G401.6 (cell line): ENCODE results near the gene EXD3.

ENCODE experiments used
- FAIRE-seq: peaks from 2 replicates; lab custom pipeline; 2012; peaks lifted over from hg19 to GRCh38; lab: Jason Lieb, UNC

Gene EXD3

DNA sequence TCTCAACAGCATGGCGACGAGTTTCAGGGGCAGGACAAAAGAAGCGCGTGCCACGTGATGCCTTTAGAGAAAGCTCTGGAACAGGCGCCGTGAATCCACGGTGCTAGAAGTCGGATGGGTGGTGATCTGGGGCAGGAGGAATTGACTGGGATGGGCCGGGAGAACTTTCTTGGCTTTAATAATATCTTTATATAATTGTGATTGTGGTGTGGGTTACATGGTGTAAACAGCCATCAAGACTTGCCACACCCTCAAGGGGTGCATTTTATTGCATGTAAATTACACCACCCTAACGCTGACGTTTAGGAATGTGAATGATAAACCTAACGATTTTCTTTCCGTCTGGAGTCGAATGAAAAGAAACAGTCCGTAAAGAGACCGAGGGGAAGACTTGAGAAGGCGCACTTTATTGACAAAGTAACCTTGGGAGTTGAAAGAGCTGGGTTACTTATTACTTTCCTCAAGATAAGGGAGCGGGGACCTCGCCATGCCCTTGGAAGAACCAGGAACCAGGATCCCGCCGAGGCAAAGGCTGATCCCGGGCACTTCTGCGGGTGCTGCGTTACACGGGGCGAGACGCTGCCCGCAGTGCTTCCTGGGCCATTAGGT, 129.4 kb downstream of the EXD3 start:
- no peak for FAIRE-seq

DNA sequence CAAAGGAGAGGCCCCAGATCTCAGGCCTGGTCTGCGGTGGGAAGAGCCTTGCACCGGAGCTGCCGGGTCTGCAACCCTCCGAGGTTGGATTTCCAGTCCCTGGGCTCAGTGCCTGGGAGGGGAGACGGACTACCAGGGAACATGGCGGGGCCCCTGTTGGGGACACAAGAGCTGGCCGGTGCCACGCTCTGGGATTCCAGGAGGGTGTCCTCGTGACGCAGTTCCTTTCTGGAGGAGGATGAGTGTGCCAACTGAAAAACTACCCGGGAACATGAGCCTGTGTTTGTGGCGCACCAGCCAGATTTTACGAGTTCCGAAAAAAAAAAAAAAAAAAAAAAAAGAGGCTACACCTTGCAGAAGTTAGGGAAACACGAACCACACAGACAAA, 129.9 kb downstream of the EXD3 start:
- no peak for FAIRE-seq

DNA sequence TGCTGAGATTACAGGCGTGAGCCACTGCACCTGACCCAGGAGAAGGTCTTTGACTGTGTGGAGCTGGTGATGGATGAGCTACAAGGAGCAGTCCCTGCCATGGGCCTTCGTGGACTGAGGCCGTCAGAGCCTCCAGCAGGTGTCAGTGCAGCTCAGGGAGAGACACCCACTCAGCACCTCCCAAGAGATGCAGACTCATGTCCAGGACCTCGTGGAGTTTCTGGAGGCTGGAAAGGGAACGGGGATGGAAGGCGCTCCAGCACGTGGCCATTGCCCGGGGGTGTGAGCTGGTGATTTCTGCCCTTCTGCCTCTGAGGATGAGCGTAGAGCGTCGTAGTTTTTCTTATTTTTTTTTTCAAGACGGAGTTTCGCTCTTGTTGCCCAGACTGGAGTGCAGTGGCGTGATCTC, 136.0 kb downstream of the EXD3 start:
- FAIRE-seq = no peak

DNA sequence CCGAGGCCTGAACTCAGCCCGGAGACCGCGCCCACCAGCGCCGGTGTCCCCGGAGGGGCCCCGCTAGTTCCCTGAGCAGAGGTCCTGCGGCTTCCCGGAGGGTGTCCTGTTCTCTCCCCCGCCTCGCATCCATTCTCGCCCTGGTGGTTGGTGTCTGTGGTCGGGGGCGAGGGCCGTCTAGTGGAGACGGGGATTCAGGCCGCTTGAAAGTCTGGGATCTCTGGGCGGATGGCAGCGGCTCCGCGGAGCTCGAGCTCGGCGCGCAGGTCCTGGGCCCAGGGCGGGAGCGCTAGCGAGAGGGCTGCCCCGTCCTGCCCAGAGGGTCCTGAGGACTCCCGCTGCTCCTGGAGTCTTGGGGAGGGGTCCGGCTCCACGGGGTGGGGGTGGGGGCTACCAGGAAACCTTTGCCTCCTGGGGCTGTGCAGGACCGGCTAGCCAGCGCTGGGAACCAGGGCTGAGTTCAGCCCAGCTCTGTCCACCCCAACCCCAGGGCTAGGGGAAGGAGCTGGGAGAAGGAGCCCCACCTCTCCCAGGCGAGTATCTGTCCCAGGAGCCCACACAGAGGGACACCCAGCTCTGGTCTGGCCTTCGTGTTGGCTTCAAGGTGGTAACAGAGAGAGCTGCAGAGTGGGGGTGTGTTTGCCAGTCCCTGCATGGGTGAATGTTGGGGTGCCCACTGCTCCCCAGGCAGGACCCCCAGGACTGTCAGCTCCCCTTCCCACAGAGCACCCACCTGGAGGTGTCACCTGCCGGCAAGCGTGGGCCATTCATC, 141.4 kb downstream of the EXD3 start:
- FAIRE-seq = no peak

DNA sequence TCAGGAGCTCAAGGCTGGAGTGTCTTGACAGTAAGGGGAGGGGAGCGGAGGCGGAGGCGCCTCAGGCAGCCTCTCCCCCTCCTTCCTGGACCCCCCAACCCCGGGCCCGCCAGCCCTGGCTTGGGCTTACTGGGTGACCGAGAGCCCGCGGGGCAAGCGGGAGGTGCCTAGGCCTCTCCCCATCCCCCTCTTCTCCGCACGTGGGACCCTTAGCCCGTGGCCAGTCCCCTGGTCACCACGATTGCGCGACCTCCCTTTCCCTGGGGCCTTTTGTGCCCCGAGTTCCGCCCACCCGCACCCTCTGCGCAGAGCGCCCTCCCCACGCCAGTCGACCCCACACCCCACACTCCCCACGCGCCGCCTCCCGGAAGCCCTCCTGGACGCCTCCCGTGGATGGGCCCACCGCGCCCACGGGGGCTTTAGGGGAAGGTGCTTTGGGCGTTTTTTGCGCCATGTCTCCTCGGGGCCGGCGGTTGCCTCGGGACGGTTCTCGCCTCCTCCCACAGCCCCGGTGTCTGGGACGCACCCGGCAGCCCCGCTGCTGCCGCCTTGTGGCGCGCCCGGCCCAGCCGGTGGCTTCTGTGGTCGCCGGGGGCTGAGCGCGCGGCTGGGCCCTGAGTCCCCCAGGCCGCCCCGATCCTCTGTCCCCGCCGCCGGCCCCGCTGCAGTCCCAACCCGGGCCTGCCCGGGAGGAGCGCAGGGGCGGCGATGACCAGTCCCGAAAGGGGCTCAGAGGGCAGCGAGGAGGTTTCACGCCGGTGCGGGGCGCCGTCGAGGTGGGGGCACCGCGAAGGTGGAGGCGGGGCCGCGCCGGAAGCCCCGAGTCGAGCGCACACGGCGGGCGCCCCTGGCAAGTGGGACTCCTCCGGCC, 142.3 kb downstream of the EXD3 start:
- no peak for FAIRE-seq

DNA sequence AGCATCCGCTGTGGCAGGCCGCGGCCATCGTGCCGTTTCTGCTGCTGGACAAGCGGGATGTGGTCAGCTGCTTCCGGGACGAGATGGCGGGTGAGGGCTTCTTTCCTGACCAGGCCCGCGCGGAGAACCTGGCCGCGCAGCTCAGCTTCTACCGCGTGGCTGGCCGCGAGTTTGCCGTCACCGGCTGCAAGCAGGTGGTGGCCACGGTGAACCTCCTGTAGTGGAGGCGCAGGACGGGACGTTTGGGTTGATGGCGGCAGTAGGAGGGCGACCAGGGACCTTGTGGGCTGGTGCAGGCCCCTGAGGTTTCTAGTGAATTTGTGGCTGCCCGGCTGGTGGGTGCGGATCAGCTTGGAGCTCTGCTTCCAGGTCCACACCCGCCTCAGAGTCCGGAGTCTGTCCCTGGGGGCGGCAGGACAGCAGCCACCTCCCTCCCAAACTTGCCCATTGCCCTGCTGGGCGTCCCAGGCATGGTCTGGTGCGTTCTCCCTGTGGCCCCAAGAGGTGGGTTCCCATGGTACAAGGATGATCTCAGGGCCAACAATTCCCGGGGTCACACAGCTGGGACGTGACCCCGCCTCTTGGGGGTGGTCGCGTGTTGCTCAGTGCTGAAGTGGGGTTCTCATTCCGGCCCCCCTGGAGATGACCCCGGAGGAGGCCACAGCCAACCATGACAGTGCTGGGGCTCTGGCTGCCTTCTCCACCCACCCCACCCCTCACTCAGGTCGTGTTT, 143.1 kb downstream of the EXD3 start:
- no peak for FAIRE-seq

DNA sequence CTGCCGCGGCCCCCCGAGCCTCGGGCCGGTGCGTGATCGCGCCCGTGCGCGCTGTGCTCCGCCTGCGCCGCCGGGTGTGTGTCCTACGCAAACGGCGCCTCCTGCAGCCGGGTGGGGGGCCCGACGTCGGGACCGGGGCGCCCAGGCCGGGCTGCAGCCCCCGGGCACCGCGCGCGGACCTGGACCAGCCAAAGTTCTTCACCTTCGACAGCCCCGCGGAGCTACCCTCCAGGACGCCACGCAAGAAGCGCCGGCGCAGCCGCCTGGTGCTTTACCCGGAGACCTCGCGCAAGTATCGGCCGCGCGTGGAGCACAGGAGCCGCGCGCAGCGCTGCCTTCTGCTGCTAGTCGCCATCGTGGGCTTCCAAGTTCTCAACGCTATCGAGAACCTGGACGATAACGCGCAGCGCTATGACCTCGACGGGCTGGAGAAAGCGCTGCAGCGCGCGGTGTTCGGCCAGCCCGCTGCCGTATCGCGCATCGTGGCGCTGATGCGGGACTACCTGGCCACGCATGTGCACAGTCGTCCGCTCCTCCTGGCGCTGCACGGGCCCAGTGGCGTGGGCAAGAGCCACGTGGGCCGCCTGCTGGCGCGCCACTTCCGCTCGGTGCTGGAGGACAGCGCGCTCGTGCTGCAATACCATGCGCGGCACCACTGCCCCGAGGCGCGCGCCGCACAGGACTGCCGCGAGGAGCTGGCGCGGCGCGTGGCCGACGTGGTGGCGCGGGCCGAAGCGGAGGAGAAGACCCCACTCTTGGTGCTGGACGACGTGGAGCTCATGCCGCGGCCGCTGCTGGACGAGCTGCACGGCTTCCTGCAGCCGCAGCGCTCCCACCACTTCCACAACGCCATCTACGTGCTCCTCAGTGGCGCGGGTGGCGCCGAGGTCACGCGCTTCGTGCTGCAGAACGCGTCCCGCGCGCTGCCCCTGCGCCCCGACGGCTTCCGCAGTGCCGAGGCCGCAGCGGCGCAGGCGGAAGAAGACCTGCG, 143.9 kb downstream of the EXD3 start:
- no peak for FAIRE-seq

DNA sequence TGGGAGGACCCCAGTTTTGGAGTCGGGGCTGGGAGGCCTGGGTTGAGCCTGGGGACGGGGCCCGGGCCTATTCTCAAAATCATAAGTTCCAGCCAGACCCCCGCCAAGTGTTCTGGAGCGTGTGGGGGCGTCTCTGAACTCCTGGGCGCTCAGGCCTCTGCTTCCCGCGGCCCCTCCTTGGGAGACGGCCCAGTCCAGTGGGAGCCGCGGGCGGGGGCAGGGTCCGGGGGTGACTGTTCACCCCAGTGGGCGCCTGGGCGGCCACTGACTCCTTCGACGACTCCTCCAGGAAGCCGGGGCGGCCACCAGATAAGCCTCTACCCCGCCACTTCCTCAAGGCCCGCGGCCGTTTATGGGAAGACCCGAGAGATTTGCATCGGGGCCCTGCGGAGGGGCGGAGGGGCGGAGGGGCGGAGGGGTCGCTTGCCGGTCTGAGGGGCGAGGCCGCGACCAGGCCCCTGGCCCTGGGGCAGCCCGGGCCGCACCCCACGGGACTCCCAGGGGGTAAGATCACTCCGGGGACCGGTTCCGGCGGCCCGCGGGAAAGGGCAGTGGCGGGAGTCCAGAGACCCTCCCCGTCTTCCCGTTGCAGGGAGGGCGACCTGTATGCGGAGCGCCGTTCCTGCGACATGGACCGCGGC, 144.8 kb downstream of the EXD3 start:
- no peak for FAIRE-seq

DNA sequence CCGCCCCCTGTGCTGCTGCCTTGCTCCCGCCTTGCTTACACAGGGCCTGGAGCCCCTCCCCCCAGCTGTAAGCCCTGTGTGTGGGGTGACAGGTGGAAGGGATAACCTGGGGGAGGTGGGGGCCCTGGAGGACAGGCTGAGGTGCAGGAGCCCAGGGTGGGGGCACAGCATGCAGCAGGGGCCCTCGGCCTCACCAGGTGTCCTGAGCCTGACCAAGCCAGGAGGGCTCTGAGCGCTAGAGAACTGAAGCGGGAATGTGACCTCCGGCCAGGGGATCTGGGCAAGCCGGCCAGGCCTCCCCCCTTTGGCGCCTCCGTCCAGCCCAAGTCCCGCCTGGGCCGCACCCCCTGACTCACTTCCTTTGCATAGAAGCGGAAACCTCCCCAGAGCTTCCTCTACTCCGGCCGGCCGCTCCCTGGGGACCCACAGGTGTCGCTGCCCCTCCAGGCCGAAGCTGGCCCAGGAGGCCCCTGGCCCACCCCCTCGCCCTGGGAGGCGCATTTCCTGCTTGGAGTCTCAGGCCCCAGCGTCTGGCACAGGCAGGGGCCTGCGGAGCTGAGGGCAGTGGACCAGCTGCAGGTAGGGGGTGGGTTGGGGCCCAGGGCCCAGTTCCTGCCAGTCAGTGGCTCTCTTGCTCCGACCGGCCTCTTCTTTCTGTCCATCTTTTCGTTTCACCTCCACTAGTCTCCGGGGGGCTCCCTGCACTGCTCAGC, 145.5 kb downstream of the EXD3 start, which contains the start of gene TOR4A:
Gene TOR4A (plus strand): TSS at position 398 of the 713 bp plus-strand sequence. CDS start 964 bp downstream, outside the sequence.
- no peak for FAIRE-seq

DNA sequence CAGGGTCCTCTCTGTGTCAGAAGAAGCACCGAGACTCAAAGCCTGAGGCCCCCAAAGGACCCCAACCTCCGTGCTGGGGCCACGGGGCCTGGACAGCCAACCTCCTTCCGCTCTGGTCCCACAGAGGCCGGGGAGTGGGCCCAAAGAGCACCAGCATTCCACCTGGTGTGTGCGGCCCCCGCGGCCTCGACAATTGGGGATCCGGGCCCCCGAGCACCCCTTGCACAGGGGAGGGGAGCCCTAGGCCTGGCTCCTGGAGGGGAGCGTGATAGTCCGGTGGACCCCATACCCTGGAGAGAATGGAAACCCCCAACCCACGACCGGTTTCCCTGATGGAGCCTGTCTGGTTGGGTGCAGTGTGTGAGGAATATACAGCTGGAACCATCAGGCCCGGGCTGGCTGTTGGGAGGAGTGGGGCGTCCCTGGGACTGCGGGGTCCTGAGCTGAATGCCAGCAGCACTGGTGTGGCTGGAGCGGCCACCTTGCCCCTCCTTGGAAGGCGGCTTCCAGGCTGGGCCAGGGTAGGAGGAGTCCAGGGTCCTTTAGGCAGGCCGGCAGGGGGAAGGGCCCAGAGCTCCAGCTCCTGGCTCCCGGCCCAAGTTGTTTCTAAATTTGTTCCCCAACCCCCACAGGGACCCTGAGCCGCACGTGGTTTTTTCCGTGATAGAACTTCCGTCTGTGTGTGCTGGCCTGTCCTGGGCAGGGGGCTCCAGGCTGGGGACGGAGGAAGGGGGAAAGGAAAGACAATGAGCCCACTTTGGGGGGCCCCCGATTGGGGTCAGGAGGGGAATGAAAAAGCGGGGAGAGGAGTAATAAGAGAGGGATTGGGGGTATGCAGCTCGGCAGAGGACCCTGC, 146.3 kb downstream of the EXD3 start:
- no peak for FAIRE-seq

DNA sequence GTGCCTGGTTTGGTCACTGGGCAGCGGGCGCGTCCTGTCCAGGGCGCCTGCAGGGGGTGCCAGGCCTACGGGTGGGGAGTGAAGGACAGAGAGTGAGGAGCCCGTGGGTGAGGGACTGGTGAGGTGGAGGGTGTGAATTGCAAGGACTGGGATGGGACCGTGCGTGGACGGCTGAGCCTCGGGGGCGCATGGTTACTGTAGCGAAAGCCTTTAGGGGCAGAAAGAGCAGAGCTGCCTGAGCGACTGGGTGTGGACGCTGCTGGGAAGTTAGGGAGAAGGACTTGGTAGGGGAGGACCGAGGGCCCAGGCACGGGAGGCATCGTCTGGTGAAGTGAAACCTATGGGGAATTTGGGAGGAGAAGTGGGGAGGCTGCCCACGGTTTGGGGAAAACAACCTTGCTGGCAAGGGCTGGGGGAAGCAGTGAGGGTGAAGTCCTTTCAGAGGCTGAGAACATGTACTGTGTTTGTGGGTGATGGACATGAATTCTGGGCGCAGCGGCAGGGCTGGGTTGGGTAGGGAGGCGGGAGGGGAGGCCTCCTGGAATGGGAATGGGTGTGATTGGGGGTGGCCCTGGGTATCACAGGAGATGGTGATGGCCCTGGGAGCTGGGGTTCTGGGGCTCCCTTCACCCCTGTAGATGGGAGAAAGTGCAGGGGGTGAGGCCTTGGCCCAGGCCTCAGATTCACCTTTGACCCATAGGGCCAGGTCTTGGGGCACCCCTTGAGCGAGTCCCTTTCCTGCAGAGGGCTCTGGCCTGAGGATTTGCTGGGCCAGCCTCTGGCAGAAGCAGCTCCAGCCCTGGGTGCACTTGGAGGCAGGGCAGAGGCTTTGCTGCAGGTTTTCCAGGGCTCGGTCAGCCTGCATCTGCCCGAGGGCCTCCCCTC, 147.1 kb downstream of the EXD3 start:
- no peak for FAIRE-seq

DNA sequence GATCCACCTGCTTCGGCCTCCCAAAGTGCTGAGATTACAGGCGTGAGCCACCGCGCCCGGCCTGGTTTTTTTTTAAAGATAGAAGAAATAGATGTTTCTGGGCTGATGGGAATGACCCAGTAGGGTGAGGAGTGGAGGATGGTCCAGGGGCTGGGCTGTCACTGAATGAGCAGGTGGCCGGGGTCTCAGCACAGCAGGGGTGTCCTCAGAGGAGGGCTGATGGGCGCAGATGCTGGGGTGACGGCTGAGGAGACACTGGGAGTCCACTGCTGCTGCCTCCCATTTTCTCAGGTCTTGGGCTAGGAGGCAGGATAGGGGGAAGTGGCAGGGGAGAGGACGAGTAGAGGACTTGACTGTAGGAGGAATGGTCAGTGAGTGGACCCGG, 147.8 kb downstream of the EXD3 start:
- FAIRE-seq = no peak

DNA sequence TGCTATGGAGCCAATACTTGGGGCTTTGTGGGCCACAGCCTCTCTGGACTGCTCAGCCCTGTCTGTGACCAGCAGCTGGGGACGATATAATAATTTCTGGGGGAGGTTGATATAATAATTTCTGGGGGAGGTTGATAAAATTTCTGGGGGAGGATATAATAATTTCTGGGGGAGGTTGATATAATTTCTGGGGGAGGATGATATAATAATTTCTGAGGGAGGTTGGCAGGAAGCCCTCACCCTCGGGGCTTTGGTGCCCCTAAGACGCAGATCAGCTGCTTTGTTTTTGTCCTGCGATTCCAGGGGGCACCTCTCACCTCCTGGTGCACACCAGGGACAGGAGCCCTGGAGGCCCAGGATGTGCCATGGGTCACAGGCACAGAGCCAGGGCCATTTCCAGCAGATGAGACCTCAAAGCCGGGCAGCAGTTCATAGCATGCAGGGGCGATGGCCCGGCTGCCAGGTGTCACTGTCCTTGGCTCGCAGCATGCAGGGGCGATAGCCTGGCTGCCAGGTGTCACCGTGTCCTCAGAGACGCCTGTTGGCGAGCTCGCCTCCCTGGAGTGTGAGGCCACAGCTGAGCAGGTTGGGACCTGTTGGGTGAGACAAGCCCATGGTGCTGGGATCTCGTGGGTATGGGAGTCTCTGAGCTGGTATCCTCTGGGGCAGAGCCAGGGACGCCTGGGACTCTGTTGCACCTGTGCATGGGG, 149.2 kb downstream of the EXD3 start:
- FAIRE-seq = no peak

DNA sequence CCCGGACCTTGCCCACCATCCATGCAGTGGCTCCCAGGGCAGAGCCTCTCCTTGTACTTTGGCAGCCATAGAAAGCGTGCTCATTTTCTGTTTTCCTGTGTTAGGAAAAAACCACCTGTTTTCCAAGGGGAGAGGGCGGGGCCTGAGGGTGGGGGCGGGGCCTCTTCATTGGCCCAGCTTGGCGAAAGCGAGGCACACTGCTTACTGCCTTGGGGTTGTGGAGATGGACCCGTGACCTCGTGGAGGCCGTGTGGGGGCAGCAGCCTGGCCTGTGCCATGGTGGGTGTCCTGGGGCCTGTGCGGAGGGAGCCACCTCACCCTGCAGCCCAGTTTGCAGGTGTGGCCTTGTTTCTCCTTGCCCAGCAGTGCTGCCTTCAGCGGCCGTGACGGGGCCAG, 149.9 kb downstream of the EXD3 start:
- FAIRE-seq = no peak

DNA sequence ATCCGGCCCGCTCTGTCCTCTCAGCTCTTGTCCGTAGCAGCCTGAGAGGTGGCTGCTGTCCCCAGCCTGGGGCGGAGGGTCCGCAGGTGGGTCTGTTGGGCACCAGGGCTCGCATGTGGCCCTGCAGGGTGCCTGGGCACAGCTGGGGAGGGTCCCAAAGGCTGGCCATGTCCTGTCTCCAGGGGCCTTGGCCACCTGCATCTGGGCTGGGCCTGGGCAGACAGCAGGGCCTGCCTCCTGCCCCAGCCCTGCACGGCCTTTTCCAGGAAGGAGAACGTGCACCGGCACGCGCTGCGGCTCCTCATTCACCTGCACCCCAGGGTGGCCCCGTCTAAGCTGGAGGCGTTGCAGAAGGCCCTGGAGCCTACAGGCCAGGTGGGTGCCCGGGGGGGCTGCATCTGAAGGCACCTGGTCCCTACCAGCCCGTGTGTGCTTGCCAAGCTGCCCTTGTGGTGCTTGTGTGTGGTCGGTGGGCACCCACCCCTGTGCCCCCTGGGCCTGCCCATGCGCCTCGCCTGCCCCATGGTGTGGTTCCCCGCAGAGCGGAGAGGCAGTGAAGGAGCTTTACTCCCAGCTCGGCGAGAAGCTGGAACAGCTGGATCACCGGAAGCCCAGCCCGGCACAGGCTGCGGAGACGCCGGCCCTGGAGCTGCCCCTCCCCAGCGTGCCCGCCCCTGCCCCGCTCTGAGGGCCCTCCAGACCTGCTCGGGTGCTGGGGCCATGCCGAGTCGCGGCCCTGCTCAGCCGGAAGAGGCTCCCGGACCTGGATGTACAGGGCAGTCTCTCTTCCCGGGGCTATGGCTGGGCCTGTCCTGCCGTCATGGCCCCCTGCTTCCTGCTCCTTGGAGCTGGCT, 150.5 kb downstream of the EXD3 start:
- FAIRE-seq = no peak

DNA sequence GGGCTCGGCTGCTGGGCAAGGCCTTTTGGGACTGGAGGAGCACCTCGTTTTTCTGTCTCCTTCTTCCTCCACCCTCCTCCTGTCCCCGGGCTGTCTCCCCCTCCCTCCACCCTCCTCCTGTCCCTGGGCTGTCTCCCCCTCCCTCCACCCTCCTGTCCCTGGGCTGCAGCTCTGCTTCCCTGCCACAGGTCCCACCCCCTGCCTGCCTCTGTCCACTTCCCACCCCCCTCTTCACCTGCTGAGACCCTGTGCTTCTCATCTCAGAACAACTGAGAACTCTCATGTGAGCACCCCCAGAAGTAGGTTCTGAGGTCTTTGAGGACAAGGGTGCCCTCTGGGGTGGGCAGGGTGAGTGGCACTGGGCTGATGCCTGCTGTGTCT, 151.3 kb downstream of the EXD3 start:
- no peak for FAIRE-seq
